Stomach (tissue), 9 donors: ENCODE results near the gene PUS1. TPM values are rescaled to one million over a fixed set of nuclear protein-coding genes. Genes with fewer than 3 reads are reported as not detected.
"Not testable (repeated sequence)": the region's sequence is repeated elsewhere in the genome, so short reads cannot be mapped to it uniquely, and the experiment has no call there.

Experiments used
- DNase-seq, 2 donors: peaks; one replicate each; pipeline versions ENCODE4 v3.0.0 to v3.0.0-alpha.2; 2013 to 2019
- H3K27ac ChIP-seq, 5 donors: fragments of 200-600 bp in 4 of 5; sonication (generic) in 4 of 5; one replicate each; pipeline ENCODE4 v1.5.1; 2013 to 2019; ENCODE audit warnings: mild to moderate bottlenecking in 1 of 5, moderate library complexity in 1 of 5
- H3K27me3 ChIP-seq, 3 donors: fragments of 200-600 bp; sonication (generic); one replicate each; pipeline ENCODE4 v1.5.1; 2017 to 2019; ENCODE audit warnings: mixed run types in 1 of 3
- H3K36me3 ChIP-seq, 4 donors: fragments of 200-600 bp; sonication (generic); 1 replicate in 3 of 4; 2 replicates in 1 of 4; pipeline ENCODE4 v1.5.1; 2016 to 2019
- H3K4me1 ChIP-seq, 4 donors: fragments of 200-600 bp; sonication (generic); one replicate each; pipeline ENCODE4 v1.5.1; 2016 to 2019
- H3K4me3 ChIP-seq, 4 donors: fragments of 200-600 bp; sonication (generic) in 3 of 4; one replicate each; pipeline ENCODE4 v1.5.1; 2016 to 2019; ENCODE audit warnings: mild to moderate bottlenecking in 1 of 4
- H3K9me3 ChIP-seq, 4 donors: fragments of 200-600 bp; sonication (generic); one replicate each; pipeline ENCODE4 v1.5.1; 2016 to 2019
- CTCF ChIP-seq, 7 experiments: fragments of 450-650 bp in 4 of 7; fragments of 200-600 bp in 3 of 7; sonication (generic) in 3 of 7; IDR thresholded peaks; one replicate each; pipeline ENCODE4 v1.5.1; 2016 to 2019; ENCODE audit warnings: antibody characterized with exemption in 7 of 7, control low read depth in 2 of 7, mild to moderate bottlenecking in 1 of 7
- EP300 ChIP-seq: sonication (generic); formaldehyde crosslinking; IDR thresholded peaks from one replicate; pipeline ENCODE4 v1.6.1; 2017; ENCODE audit warnings: antibody characterized with exemption
- POLR2A ChIP-seq, 4 donors: fragments of 450-650 bp; IDR thresholded peaks; one replicate each; pipeline ENCODE4 v1.6.1; 2016; ENCODE audit warnings: antibody characterized with exemption in 4 of 4, control low read depth in 2 of 4, mild to moderate bottlenecking in 1 of 4, moderate library complexity in 1 of 4
- POLR2AphosphoS5 ChIP-seq, 3 donors: sonication (generic); formaldehyde crosslinking; IDR thresholded peaks; one replicate each; pipeline ENCODE4 v1.6.1; 2016; ENCODE audit warnings: antibody characterized with exemption in 3 of 3
- WGBS, 5 donors: extraction: QIAGEN DNeasy Blood & Tissue Kit in 3 of 5; methylation state at CpG; one replicate each; pipeline versions ENCODE4 v1.1.5 to v1.1.7; 2013 to 2018; 5-methylcytosine and 5-hydroxymethylcytosine counted together
- intact Hi-C: fragments of 100-400 bp; cut with DNase I; formaldehyde crosslinking; loops from one replicate; pipeline ENCODE4 v1.15.1; 2023; ENCODE audit warnings: low total_unique reads
- polyA plus RNA-seq, 3 donors: library from polyadenylated mRNA; stranded (reverse); fragments of 200-250 nt; gene quantifications; one replicate each; pipeline ENCODE4 v1.2.3, GENCODE V29; 2013
- total RNA-seq, 5 donors: library from RNA; depleted of rRNA; stranded (reverse); fragments of >200 nt; gene quantifications; one replicate each; pipeline versions ENCODE4 v1.1.0 to v1.2.3, GENCODE V29; 2014 to 2016
- donor health status: healthy with polysubstance abuse.
- donor health status: Bipolar disorder and iron deficiency.
- donor health status: healthy.

PUS1 gene
- total and polyA plus RNA-seq, 8 donors = 3.1 to 26.3 (median 12.5) TPM

- no peak for TF ChIP-seq EP300
- TF ChIP-seq POLR2A (IDR thresholded peaks at IDR 0.05) = no peak
- TF ChIP-seq POLR2AphosphoS5 (IDR thresholded peaks at IDR 0.05) = no peak
- no peak for TF ChIP-seq CTCF (IDR thresholded peaks at IDR 0.05)
- DNase-seq = no peak
- Histone ChIP-seq H3K27me3 (peaks cover 0 to 25% (median 0%) of the 10 kb centered on the region in 3 donors), H3K27ac (no peak overlapping the region), H3K4me1 (peaks cover 0 to 5% (median 0%) of the 10 kb centered on the region in 4 donors), H3K4me3 (no peak overlapping the region), H3K36me3 (no peaks in the 10 kb centered on the region), H3K9me3 (peaks cover 0 to 11% (median 5%) of the 10 kb centered on the region in 4 donors)
- intact Hi-C loops = no loop called here
- WGBS, 5 donors = 91 to 96% (median 93%) methylated on average over 7 of the region's 7 CpGs
Observed at GRCh38 chr12:131885543-131886057, 43.5 kb upstream of the PUS1 start.

- DNase-seq, H3K27ac ChIP-seq, H3K36me3 ChIP-seq, H3K4me3 ChIP-seq, H3K9me3 ChIP-seq, H3K27me3 ChIP-seq, intact Hi-C loops: not testable (repeated sequence)
- WGBS, 5 donors = 84 to 86% (median 84%) methylated on average over 8 of the region's 8 CpGs
- peaks cover 5 to 25% (median 19%) of the 10 kb centered on the region in 4 donors for H3K4me1 ChIP-seq
Observed at GRCh38 chr12:131891722-131892121, 37.4 kb upstream of the PUS1 start.

GRCh38 chr12:131892711-131893604 is 36.1 kb upstream of the PUS1 start:
- no peaks in the 10 kb centered on the region for H3K9me3 ChIP-seq
- no peak overlapping the region for H3K4me3 ChIP-seq
- TF ChIP-seq CTCF (IDR thresholded peaks at IDR 0.05) (no peak), POLR2A (IDR thresholded peaks at IDR 0.05) (no peak), POLR2AphosphoS5 (IDR thresholded peaks at IDR 0.05) (no peak), EP300 (no peak)
- DNase-seq = peak in 1 of 2 donors; percentile 22
- H3K36me3 ChIP-seq = peaks cover 0 to 11% (median 7%) of the 10 kb centered on the region in 4 donors
- H3K27me3 ChIP-seq = no peaks in the 10 kb centered on the region
- H3K27ac ChIP-seq = peak overlapping the region in 3 of 5 donors; percentile 97 to 99 (median 98)
- intact Hi-C loops = no loop called here
- WGBS, 5 donors = 70 to 74% (median 72%) methylated on average over 23 to 26 of the region's 26 CpGs
- peaks cover 17 to 37% (median 31%) of the 10 kb centered on the region in 4 donors for H3K4me1 ChIP-seq

GRCh38 chr12:131893605-131894312 is 35.3 kb upstream of the PUS1 start:
- Histone ChIP-seq H3K4me1 (peaks cover 22 to 45% (median 38%) of the 10 kb centered on the region in 4 donors), H3K4me3 (peak overlapping the region; percentile 69 to 79 (median 78)), H3K9me3 (no peaks in the 10 kb centered on the region), H3K27me3 (no peaks in the 10 kb centered on the region), H3K27ac (peak overlapping the region; percentile 22 to 99 (median 97)), H3K36me3 (peaks cover 0 to 18% (median 8%) of the 10 kb centered on the region in 4 donors)
- TF ChIP-seq POLR2AphosphoS5 (IDR thresholded peaks at IDR 0.05) (no peak), EP300 (no peak), POLR2A (IDR thresholded peaks at IDR 0.05) (no peak), CTCF (IDR thresholded peaks at IDR 0.05) (no peak)
- intact Hi-C loops = no loop called here
- no peak for DNase-seq
- 35 to 47% (median 38%) methylated on average over 14 to 19 of the region's 19 CpGs for WGBS, 5 donors
